ENCODE results near the gene ATP2B3.

DNA sequence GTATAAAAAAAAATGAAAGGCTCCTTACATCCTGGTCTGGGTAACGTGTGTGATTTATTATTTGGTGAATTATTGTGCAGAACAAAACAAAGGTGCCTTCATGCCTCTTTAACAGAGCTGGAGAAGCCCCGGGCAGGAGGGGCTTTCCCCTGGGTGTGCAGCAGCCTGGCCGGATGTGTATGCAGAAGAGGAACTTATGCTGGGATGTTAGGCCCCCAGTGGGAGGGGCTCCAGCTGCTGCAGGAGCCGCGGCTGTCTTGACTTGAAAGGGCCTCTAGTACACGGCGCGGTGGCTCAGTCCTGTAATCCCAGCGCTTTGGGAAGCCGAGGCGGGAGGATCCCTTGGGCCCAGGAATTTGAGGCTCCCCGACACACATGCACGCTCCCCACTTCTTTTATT is 65.5 kb downstream of the ATP2B3 start:
- TF ChIP-seq POLR2A (IDR thresholded peaks at IDR 0.05) = no peak
- TF ChIP-seq, protein P1, sequence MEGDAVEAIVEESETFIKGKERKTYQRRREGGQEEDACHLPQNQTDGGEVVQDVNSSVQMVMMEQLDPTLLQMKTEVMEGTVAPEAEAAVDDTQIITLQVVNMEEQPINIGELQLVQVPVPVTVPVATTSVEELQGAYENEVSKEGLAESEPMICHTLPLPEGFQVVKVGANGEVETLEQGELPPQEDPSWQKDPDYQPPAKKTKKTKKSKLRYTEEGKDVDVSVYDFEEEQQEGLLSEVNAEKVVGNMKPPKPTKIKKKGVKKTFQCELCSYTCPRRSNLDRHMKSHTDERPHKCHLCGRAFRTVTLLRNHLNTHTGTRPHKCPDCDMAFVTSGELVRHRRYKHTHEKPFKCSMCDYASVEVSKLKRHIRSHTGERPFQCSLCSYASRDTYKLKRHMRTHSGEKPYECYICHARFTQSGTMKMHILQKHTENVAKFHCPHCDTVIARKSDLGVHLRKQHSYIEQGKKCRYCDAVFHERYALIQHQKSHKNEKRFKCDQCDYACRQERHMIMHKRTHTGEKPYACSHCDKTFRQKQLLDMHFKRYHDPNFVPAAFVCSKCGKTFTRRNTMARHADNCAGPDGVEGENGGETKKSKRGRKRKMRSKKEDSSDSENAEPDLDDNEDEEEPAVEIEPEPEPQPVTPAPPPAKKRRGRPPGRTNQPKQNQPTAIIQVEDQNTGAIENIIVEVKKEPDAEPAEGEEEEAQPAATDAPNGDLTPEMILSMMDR (IDR thresholded peaks at IDR 0.05) = no peak
